AG04450 (cell line): ENCODE measurements around the gene TAS2R10. TPM values are rescaled to one million over a fixed set of nuclear protein-coding genes. Genes with fewer than 3 reads are reported as not detected.
"Not testable (repeated sequence)": the region's sequence is repeated elsewhere in the genome, so short reads cannot be mapped to it uniquely, and the experiment has no call there.

Experiments used
- CTCF ChIA-PET: fragments of 300-600, 350-600 bp; formaldehyde crosslinking; extraction: SDS; loops from one replicate; lab custom pipeline; 2022; ENCODE audit warnings: antibody characterized with exemption, inconsistent platforms; lab: Charles Lee
- POLR2A ChIA-PET: fragments of 350-600 bp; formaldehyde crosslinking; extraction: SDS; loops from one replicate; lab custom pipeline; 2021; ENCODE audit warnings: antibody characterized with exemption, inconsistent platforms; lab: Yijun Ruan, JAX
- DNase-seq: peaks from one replicate; pipeline ENCODE4 v3.0.0-alpha.2; 2011; ENCODE audit warnings: low read depth, low spot score
- H3K27ac ChIP-seq: one replicate; pipeline ENCODE4 v1.5.1; 2012; ENCODE audit warnings: low read depth, low read length, control low read depth
- H3K27me3 ChIP-seq: one replicate; pipeline ENCODE4 v1.6.0; 2012; ENCODE audit warnings: low read length; ENCODE audit not compliant: control insufficient read depth, insufficient read depth
- H3K4me3 ChIP-seq: 2 replicates; pipeline ENCODE4 v1.5.1; 2011; ENCODE audit warnings: mild to moderate bottlenecking, low read depth, low read length, control low read depth
- H3K9me3 ChIP-seq: 2 replicates; pipeline ENCODE4 v1.5.1; 2012; ENCODE audit warnings: low read length; ENCODE audit not compliant: control insufficient read depth, insufficient read depth
- polyA plus RNA-seq: library from polyadenylated mRNA; depleted of rRNA; stranded (reverse); fragments of >200 nt; gene quantifications from 2 replicates; pipeline ENCODE4 v1.2.3, GENCODE V29; 2011
- TF ChIP-seq, protein P1 (sequence below): IDR thresholded peaks from 2 replicates; pipeline ENCODE4 v1.5.1; 2011; ENCODE audit warnings: low read depth, low read length, control low read depth, inconsistent platforms

The TAS2R10 gene
- polyA plus RNA-seq, 1 experiment, result 0.71 TPM

DNA sequence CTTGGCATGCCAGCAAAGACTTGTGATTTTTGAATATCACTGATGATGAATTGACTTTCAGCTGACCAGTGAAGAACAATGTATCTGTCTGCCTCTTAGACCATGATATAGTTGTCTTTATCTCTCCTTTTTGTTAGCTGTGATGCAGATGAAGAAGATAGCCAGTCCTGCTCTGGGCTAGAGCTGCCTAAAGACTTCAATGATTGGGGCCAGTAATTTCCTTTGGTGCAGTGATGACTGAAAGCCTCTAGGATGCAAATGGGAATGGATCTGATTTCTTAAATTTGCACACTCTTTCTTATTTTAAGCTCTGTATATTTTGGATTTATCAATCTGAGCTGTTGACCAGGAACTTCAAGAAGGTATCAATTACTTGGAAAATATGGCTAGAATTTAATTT, 16.1 kb downstream of the TAS2R10 start, which contains the start of gene TAS2R9:
Gene TAS2R9, minus strand, starts transcription at position 101 of the 400 bp plus-strand sequence. Its CDS starts 93 bp downstream, at position 8.
- TF ChIP-seq, protein P1, sequence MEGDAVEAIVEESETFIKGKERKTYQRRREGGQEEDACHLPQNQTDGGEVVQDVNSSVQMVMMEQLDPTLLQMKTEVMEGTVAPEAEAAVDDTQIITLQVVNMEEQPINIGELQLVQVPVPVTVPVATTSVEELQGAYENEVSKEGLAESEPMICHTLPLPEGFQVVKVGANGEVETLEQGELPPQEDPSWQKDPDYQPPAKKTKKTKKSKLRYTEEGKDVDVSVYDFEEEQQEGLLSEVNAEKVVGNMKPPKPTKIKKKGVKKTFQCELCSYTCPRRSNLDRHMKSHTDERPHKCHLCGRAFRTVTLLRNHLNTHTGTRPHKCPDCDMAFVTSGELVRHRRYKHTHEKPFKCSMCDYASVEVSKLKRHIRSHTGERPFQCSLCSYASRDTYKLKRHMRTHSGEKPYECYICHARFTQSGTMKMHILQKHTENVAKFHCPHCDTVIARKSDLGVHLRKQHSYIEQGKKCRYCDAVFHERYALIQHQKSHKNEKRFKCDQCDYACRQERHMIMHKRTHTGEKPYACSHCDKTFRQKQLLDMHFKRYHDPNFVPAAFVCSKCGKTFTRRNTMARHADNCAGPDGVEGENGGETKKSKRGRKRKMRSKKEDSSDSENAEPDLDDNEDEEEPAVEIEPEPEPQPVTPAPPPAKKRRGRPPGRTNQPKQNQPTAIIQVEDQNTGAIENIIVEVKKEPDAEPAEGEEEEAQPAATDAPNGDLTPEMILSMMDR, result no peak
- Histone ChIP-seq H3K27ac (no peak within 1 kb of the TSS), H3K4me3 (no peak within 1 kb of the TSS), H3K9me3 (no peaks in the 10 kb centered on the region), H3K27me3 (no peaks in the 10 kb centered on the region)
- no peak for DNase-seq
- CTCF ChIA-PET, result interaction anchor here (1.4 kb wide), 1 partner anchor 390 kb away, joined by 4 read pairs; no protein-coding TSS in a partner anchor
- POLR2A ChIA-PET, result no interaction called here

DNA sequence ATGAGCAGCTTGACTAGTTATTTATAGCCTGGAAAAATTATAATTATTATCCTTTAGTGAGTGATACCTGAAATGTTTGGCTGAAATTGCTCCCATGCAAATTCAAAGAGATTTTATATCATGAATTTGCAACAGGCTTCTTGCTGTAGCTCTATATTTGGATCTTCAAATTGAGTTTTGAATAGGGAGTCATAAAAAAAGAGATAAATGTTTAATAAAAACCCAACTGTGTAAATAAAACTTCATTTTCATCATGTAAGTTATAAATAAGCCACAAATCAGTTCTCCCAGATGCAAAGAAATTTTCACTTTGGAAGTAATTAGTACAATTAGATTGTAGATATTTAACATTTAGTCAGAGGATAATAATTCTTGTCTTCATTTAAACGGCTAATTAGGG, 19.0 kb downstream of the TAS2R10 start, which contains the start of gene TAS2R8:
Gene TAS2R8, minus strand, starts transcription at position 101 of the 400 bp plus-strand sequence. CDS start 306 bp downstream, outside the sequence.
- ChIA-PET CTCF (no interaction called here), POLR2A (no interaction called here)
- no peak within 1 kb of the TSS for H3K27ac ChIP-seq
- no peak for DNase-seq
- TF ChIP-seq, protein P1, result no peak
- H3K4me3 ChIP-seq, result no peak within 1 kb of the TSS
- no peaks in the 10 kb centered on the region for H3K27me3 ChIP-seq
- no peaks in the 10 kb centered on the region for H3K9me3 ChIP-seq

DNA sequence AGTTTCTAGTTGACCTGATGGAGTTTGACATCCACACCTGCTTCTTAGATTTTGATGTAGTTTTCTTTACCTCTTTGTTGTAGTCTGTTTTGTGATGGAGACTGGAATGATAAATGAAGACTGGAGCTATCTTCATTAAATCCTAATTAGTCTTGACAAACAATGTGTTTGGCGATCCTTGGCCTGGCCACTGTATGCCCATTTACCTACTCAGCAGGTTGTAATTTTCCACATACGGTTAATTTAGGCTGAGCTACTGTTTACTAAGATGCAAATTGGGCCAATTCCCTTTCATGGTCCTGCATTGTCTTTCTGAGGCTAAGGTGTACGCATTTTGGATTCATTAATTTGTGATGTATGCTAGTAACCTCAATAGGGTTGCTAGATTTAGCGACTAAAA, 23.6 kb downstream of the TAS2R10 start, which contains the start of gene TAS2R7:
Gene TAS2R7, minus strand, starts transcription at position 41 of the 400 bp plus-strand sequence. CDS start 57 bp downstream, outside the sequence.
- Histone ChIP-seq H3K4me3 (no peak within 1 kb of the TSS), H3K27me3 (no peaks in the 10 kb centered on the region), H3K9me3 (no peaks in the 10 kb centered on the region), H3K27ac (no peak within 1 kb of the TSS)
- TF ChIP-seq, protein P1, result no peak
- CTCF ChIA-PET, result no interaction called here
- no peak for DNase-seq
- POLR2A ChIA-PET, result no interaction called here

DNA sequence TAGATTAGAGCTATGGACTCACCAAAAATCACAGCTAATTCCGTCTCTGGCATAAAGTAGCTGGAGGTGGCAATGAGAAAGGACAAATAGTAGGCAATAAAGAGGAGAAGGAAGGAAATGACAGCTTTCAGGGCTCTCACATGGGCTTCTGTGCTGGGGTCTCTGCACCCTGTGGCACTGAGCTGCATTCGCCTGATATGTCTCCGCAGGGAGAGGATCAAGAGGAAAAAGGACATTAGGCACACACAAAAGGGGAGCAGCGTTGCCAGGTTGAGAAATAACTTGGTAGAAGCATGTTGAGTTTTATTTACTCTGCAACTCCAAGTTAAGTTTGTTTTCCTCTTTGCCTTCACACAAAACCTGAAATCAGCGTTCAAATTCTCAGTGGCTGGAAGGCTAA, 24.4 kb downstream of the TAS2R10 start:
- CTCF ChIA-PET, result no interaction called here
- H3K9me3 ChIP-seq, result no peaks in the 10 kb centered on the region
- no peak overlapping the region for H3K27ac ChIP-seq
- TF ChIP-seq, protein P1, result no peak
- no peaks in the 10 kb centered on the region for H3K27me3 ChIP-seq
- no peak for DNase-seq
- no peak overlapping the region for H3K4me3 ChIP-seq
- POLR2A ChIA-PET, result no interaction called here

DNA sequence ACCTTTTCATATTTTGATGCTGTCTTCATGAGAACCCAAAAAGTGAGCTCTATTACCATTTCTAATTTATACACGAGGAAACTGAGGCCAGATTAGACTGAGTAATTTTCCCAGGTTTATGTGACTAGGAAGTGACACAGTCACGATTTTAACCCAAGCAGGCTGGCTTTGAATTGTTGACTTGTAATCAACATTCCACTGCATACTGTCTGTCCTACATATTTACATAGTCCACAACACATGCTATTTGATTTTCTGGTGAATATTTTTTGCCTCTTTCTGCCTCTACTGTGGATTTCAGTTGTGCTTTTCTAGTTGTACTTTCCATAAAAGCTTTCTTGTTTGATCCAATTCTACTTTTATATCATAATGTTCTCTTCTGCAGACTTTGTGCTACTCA, 31.9 kb downstream of the TAS2R10 start:
- ChIA-PET POLR2A (no interaction called here), CTCF (no interaction called here)
- no peaks in the 10 kb centered on the region for H3K27me3 ChIP-seq
- no peak for DNase-seq
- H3K27ac ChIP-seq, result no peak overlapping the region
- H3K9me3 ChIP-seq, result no peaks in the 10 kb centered on the region
- TF ChIP-seq, protein P1, result no peak
- H3K4me3 ChIP-seq, result no peak overlapping the region

GRCh38 chr12:10791769-10792168, 34.4 kb downstream of the TAS2R10 start:
- H3K27me3 ChIP-seq, CTCF ChIA-PET, POLR2A ChIA-PET, H3K4me3 ChIP-seq, DNase-seq, H3K27ac ChIP-seq, H3K9me3 ChIP-seq: not testable (repeated sequence)
